Measurements from ENCODE around the gene ATF2.

Gene ATF2, protein sequence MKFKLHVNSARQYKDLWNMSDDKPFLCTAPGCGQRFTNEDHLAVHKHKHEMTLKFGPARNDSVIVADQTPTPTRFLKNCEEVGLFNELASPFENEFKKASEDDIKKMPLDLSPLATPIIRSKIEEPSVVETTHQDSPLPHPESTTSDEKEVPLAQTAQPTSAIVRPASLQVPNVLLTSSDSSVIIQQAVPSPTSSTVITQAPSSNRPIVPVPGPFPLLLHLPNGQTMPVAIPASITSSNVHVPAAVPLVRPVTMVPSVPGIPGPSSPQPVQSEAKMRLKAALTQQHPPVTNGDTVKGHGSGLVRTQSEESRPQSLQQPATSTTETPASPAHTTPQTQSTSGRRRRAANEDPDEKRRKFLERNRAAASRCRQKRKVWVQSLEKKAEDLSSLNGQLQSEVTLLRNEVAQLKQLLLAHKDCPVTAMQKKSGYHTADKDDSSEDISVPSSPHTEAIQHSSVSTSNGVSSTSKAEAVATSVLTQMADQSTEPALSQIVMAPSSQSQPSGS

DNA sequence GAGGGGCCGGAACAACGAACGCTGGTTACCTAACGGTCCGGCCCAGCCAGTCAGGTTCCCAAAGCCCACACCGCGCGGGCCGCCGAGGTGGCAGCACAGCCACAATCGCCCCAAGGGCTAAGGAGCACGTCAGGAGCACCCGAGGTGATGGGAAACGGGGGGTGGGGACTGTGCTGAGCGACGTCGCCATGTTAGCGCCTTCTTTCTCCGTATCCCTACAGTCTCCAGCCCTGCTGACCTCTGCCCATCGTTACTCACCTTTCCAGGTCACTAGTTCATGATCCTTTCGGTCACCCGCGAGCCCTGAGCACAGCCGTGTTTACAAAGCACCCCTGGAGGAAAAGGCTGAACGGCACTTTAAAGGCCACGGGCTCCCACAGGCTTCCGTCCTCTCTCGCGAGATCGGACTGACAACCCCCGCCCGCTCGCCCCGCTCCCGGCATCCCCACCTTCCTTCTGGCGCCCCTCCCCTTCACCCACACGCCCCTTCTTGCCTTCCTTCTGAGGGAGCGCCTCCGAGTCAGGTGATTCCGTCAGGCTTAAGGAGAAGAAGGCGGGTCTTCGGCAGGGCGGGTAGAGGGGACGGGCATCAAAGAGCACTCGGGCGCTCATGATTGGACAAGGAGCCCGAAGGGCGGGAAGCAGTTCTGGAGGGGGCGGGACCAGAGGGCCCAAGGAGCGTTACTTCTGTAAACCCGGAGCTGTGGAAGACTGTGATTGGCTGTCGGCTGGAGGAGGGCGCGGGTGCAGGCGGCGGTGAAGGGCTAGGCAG, at the start of gene ATF2:
ATF2 (minus strand) TSS at position 412 of the 772 bp plus-strand sequence. CDS start 31,760 bp downstream, outside the sequence.
- peak; percentile 98 for DNase-seq

DNA sequence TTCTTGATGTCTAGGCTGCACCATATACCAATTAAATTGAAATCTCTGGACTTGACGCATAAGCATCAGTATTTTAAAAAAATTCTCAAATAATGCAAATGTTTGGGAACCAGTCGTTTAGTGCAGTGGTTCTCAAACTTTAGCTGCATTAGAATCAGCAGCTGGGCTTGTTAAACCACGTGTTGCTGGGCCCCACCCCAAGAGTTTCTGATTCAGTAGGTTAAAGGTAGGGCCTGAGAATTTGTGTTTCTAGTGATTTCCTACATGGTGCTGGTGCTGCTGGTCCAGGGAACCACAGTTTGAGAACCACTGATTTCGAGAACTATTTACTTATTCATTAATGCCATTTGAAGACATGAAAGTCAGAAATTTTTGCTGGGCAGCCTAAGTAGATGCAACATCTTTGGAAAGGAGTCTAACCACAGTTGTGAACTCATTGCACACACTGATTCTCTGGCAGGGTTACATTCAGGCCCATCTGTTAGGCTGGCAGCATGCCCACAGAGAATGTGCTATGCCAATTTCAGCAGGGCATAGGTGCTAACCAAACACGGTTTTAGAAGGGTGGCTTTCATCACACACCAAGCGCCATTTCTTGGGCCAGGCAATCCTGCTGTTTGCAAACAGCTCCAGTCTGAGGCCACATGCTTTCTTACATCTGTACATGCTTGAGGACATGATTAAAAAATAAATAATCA, 39.9 kb upstream of the ATF2 start:
- DNase-seq, result no peak

DNA sequence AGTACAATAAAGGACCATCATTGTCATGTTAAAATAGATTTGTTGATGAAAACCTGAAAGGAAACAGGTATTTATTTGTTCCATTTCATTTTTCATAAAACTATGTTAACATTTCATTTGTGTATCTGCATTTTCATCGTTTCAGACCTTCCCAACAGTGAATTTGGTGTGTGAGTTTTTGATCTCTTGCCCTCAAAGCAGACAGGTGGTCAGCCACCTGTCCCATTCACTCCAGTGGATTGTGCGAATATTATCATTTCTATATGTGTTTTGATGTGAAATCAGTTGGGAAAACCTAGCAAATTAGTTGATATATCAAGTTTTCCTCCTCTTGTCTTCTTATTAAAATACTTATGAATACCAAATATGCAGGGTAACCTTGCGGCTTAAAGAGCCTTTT, 38.9 kb upstream of the ATF2 start:
- DNase-seq, result no peak

DNA sequence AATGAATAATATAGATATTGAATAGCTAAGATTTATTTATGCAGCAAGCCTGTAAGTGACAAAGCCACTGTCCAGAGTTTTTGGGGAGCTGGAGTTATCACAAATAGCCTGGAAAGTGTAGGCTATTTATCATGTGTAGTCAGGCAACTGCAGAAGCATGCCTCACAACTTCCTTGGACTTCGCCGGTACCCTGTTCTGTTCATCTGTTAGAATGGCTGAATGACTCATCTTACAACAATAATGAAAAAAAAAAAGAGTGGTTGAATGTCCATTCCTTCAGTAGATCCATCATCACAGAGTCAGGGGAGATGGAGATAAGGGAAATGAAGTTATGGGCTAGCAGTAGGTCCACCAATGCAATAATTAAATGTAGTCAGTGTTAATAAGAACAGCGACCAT, 37.5 kb upstream of the ATF2 start:
- DNase-seq, result no peak

DNA sequence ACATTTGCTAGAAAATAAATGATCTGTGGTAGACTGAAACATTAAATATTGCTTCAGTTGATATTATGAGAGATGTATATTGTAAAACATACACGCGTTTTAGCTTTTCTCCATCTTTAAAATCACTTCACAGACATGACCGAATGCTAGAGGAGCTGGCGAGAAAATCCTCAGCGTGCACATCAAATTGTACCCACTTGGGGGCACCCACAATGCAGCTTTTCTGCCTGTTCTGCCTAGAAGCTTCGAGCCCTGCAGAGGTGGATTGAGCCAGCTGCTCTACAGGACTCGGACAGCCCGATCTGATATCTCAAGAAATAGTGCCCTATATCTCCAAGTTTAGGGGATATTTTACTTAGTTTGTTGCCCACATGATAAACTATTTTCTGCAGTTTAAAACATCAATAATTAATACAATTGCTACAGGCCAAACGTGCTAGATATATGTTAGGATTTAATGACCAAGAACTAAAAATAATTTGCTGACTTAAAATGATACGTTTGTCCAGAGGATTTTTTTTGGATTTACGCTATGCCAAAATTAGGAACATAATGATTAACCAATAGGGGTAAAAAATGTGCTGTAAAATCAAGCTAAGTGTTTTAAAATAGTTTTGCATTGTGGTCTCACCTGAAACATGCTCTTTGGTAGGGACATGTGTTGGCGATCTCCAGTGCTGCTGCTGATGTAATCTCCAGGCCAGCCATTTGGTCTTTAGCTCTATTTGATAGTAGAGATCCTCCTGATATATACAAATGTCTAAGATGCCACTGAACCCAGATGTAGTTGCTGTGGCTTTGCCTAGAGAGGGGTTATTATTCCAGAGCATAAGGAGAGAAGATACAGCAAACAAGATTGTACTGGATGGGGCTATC, 35.9 kb upstream of the ATF2 start:
- peak; percentile 43 for DNase-seq

DNA sequence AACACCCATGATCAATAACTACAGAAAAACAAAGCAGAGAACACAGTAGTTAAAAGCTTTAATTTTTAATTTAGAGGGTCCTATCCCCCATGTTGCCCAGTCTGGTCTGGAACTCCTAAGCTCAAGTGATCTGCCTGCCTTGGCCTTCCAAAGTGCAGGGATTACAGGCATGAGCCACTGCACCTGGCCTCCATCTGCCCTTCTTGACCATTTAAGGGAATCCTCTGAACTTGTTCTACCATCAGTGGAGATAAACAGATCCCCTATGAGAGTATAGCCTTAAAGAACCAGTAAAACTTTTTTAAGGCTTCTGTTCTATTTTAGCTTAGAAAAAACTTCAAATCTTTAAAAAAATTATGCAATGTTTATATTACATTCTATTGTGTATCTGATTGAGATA, 27.0 kb upstream of the ATF2 start:
- DNase-seq, result no peak

DNA sequence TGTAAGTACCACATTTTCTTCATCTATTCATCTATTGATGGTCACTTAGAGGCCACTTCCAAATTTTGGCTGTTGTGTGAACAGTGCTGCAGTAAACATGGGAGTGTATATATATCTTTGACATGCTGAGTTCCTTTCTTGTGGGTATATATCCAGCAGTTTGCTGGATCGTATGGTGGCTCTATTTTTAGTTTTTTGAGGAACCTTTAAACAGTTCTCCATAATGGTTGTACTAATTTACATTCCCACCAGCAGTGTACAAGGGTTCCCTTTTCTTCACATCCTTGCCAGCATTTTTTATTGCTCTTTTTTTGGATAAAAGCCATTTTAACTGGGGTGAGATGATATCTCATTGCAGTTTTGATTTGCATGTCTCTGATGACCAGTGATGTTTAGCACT, 20.8 kb upstream of the ATF2 start:
- DNase-seq, result no peak

DNA sequence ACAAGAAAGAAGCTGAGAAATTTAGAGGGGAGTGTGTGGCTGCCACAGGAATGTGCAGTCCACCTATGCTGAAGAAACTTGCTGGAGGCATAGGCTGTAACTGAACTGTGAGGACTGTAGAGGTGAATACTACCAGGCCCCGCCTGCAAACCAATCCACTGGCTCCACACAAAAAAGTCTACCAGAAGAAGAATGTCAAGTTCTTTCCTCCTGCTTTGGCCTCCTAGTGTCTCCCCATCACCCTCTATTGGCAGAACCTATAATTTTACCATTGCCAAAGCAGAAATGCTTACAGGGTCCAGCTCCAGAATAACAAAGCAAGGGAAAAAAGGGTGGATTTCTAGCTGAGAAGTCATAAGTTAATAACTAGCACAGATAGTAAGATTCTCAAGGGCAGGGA, 19.4 kb upstream of the ATF2 start:
- DNase-seq, result no peak

DNA sequence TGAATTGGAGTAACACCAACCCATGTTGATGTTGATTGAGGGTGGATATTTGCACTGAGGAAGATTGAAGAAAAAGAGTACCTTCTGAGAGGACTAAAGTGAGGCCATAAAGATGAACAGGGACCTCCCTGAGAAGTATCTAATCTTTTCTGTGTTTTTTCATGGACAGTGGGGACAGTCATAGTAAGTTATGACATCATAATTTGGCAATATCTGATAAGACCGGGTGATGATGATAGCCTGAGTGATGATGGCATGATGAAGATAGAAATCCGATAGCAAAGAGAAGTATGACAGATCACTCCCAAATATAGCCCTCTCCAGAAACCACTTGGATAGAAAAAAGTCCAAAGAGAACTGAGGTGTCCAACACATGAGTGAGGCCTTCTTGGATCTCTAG, 15.7 kb upstream of the ATF2 start:
- no peak for DNase-seq

DNA sequence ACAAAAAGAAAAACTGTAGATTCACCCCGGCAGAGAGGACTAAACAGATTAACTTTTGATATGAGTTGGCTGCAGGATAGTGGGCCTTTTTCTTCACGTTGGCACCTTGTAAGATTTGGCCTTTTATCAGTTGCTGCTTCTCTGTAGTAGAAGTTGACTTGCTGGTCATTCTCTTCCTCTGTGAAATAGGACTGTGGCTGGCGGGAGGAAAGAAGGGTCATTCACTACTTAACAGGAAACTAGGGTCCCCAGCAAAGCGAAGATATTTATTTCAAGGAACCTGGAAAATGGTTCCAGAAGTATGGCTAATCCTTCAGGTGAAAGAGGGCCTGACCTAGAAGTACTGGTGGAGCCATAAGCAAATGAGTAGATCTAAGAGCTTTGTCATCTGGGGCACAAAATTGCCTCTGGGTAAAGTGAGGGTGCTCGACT, 13.9 kb upstream of the ATF2 start:
- no peak for DNase-seq

DNA sequence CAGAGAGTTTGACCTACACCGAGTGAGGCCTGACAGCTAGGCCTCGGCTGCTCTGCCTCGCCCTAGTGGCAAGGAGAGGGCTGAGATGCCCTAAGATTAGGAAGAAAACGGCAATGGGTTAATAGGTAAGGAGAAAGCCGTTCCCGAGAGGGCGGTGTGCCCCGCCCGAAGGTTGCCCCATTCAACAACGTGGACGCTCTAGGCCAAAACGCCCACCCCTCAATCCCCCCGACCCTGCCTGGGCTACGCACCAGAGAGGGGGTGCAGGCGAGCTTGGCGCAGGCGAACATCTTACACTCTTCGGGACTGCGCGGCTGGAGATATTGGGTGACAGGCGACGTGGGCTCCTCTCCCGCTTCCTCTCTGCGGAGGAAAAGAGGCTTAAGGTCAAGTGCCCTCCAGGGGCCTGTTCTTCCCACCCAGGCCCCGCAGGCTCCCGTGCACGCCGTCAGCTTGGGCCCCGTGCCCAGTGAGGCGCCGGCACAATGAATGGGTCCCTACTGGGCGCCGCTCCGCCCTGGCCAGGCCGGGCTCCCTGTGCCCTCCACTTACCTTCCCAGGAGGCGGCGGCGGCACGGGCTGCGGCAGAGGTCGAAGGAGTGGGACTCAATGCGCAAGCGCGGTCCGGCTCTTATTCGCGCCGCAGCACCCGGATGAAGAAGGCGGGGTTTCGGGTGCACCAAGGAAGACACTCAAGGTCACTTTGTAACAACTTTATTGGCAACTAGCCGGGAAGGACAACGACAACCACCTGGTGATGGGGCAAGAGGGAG, 13.3 kb upstream of the ATF2 start, which contains the start of gene ATP5MC3:
ATP5MC3 (minus strand) TSS at position 607 of the 773 bp plus-strand sequence; CDS start at position 290, 317 bp downstream.
- DNase-seq, result peak; percentile 94

DNA sequence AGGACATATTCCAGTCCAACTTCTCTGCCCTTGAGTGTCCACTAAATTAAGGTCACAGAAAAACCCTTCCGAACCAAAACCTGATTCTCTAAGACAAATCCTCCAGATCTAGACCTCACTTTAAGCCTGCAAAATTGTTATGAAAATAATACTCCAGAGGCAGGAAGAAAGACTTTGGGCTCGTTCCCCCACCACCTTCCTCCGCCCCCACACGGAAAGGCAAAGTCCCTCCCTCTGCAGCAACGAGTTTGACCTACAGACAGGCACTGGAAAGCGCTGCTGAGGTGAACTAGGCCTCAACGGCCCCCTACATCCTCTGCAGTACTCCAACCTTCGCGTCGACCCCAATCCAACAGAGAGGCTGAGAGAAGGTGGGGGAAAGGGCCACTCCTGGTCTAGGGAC, 12.7 kb upstream of the ATF2 start:
- DNase-seq, result peak; percentile 48

DNA sequence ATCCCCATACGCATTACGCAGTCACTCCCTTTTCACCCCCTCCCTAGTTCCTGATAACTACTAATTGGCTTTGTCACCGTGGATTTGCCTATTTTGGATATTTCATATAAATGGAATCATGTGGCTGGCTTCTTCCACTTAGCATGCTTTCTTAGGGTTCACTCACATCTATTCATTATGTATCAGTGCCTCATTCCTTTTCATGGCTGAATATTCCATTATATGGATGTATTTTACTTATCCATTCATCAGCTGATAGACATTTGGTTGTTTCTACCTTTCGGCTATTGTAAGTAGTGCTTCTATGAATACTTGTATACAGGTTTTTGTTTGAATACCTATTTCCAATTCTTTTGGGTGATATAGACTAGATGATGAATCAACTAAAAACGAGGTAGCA, 8.6 kb upstream of the ATF2 start:
- no peak for DNase-seq

DNA sequence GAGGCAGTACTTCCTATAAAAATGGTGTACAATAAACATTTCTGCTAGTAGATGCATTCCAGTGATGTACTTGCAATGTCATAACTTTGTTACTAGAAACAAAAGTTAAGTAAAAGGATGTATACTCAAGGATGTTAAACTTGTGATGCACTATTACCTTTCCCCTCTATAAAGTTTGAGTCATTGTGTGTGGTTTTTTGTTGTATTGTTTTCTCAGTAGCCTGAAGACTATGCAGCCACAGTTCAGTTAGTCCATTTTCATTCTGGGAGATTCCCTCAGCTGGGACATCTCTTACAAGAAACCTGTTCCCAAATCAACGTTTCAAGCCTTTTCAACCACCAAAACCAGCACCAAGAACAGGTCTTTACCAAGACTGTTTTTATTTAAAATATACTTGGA, 7.9 kb upstream of the ATF2 start:
- DNase-seq, result no peak

DNA sequence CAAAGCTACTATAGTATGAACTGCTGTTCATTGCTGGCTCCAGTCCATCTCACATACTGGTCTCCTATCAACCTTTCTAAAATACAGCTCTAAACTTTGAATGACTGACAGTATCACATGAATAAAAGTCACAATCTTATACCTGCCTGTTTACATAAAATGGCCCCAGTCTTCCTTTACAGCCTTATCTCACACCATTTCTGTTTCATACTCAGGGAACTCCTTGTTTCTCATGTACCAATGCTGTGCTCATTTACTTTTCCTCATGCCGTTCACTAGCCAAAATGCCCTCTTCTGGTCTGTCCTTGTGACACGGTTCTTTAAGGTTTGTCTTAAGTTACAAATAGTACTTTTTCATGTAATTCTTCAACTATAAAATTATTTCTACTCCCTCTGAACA, 7.3 kb upstream of the ATF2 start:
- no peak for DNase-seq

DNA sequence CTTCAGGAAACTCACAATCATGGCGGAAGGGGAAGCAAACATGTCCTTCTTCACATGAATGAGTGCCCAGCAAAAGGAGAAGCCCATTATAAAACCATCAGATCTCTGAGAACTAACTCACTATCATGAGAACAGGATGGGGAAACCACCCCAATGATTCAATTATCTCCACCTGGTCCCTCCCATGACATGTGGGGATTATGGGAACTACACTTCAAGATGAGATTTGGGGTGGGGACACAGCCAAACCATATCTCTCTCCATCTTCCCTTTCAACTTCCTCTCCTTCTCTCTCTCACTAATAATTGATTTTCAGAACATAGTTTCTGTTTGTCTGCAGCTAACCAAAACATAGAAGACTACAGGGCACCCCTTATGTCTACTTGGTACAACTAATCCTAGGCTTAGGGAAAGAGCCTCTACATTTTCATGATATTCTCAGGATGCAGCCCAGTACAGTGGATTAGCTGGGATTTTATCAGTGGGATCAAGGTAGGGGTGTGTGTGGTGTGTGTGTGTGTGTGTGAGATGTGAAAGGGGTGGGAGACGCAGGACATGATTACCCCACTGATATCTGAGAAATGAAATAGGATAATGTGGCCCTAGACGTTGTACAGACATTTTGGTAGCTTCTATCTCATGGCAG, 2.8 kb upstream of the ATF2 start:
- no peak for DNase-seq

DNA sequence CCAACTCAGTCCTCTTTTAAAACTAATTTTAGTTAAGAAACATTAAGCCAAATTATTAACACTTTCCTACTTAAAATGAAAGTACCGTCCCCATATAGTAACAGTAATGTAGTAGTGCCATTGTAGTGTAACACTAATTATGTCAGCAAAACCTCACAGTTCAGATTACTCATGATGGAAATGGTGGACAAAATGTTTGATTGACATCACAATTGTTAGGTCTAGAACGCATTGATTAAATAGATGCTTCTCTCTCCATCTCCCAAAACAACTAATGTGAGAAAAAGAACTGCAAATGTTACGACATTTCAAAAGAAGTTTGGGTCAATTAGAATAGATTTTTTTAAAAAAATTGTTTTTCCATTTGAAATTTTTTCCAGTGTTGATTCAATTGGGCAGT, 1.2 kb upstream of the ATF2 start:
- no peak for DNase-seq

DNA sequence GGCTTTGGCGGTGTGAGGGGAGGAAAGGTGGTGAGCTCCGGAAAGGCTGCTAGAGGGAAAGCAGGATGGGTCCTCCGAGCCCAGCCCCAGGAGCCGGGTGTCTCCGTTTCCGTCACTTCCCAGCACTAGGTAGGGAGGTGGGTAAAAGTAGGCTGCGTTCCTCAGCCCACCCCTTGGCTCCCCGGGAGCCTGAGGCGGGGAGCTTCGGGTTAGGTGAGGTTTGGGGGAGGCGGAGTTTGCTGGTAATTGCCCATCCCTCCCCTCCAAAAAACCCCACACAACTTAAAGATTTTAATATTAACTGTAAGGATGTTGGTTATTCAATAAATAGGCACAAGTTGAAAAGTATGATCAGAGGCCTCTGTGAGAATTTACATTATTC, 552 bp upstream of the ATF2 start:
- DNase-seq, result no peak

DNA sequence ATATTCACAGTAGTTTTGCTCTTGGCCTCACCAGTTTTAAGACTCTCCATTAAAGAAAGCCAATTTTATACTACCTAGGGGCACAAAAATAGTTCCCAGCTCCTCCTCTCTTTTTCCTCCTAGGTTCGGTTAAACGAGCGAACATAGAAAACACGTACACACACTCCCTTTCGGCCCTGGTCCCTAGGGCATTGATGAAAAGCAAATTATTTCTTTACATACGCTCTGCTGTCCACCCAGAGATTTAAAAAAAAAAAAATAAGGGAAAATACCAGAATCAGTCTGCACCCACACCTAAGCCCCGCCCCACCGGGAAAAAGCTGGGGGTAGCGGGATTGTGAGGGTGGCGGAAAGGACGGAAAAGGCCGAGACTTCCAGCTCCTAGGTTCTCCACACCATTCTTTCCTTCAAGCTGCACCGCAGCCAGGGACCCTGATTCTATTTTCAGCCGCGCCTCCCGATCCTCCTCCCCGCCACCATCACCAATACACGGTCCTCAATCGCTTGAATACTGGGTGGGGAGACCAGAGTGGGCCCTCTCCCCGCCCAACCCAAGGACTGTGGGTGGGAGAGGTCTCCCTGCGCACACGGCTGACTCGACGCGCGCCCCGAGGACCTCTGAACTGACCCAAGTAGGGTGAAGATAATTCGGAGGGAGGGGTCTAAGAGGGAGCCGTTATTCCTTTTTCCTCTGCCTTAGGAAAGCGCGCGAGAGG, 769 bp downstream of the ATF2 start:
- DNase-seq, result no peak

DNA sequence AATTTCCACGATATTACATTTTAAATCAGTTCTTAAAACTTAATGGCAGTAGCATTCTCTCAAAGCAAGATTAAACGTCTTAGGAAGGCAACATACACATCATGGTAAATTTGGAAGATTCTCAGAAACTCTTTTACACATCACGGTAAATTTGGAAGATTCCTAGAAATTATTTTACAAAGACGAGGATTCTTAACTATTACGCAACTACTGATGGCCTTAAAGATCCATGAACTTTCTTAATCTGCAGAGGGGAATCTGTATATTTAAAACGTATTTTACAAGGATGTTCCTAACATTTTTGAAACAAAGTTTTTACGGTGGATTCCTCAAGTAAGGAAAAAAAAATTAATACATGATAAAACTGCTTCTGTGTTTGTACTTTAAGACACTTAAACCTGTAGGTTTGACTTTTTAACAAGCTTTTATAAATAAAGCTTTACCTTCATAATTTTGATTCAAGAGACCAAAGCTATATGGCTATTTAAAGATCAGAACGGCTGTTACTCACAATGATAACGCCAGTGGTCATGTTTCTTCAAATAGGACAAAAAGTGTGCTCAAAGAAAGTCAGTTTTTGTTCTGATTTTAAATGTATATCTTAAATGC, 1.7 kb downstream of the ATF2 start:
- no peak for DNase-seq

Measured in CD4-positive, alpha-beta T cell treated with Interleukin-17A for 4 hours (primary cell).